BLaER1 (cell line): ENCODE measurements around the gene RTKN.
"Not testable (repeated sequence)": the region's sequence is repeated elsewhere in the genome, so short reads cannot be mapped to it uniquely, and the experiment has no call there.

Experiments
- H3K27ac ChIP-seq: shearing (Covaris generic); formaldehyde crosslinking; 2 replicates; pipeline ENCODE4 v1.8.1; 2022
- H3K27me3 ChIP-seq: shearing (Covaris generic); formaldehyde crosslinking; 2 replicates; pipeline ENCODE4 v1.8.1; 2022
- H3K36me3 ChIP-seq: shearing (Covaris generic); formaldehyde crosslinking; 2 replicates; pipeline ENCODE4 v1.8.1; 2022
- H3K4me1 ChIP-seq: shearing (Covaris generic); formaldehyde crosslinking; 2 replicates; pipeline ENCODE4 v1.8.1; 2022
- H3K4me2 ChIP-seq: shearing (Covaris generic); formaldehyde crosslinking; 2 replicates; pipeline ENCODE4 v1.8.1; 2022
- H3K4me3 ChIP-seq: shearing (Covaris generic); formaldehyde crosslinking; 2 replicates; pipeline ENCODE4 v1.8.1; 2022
- H3K9ac ChIP-seq: shearing (Covaris generic); formaldehyde crosslinking; 2 replicates; pipeline ENCODE4 v1.8.1; 2022
- H3K9me3 ChIP-seq: shearing (Covaris generic); formaldehyde crosslinking; 2 replicates; pipeline ENCODE4 v1.8.1; 2022
- H4K20me1 ChIP-seq: shearing (Covaris generic); formaldehyde crosslinking; 2 replicates; pipeline ENCODE4 v1.8.1; 2022
- Cebpa-rat ChIP-seq: shearing (Covaris generic); IDR thresholded peaks from 2 replicates; pipeline ENCODE4 v1.8.1; 2022

Gene RTKN

GRCh38 chr2:74454654-74455511 lies 13.1 kb upstream of the RTKN start, which contains the start of gene INO80B:
Gene INO80B, plus strand, starts transcription at chr2:74455087. Its CDS starts 30 bp downstream, at chr2:74455117.
- H3K4me3 ChIP-seq: peak within 1 kb of the TSS; percentile 83
- no peaks in the 10 kb centered on the region for H3K36me3 ChIP-seq
- no peaks in the 10 kb centered on the region for H3K9me3 ChIP-seq
- H3K27me3 ChIP-seq: no peaks in the 10 kb centered on the region
- H4K20me1 ChIP-seq: no peaks in the 10 kb centered on the region
- H3K9ac ChIP-seq: peak within 1 kb of the TSS; percentile 83
- H3K4me1 ChIP-seq: peaks cover 51% of the 10 kb centered on the region
- H3K4me2 ChIP-seq: peak within 1 kb of the TSS; percentile 99
- no peak for TF ChIP-seq Cebpa-rat
- H3K27ac ChIP-seq: peak within 1 kb of the TSS; percentile 53

- Histone ChIP-seq H3K9me3 (no peaks in the 10 kb centered on the region), H3K4me3 (no peak overlapping the region), H3K27ac (no peak overlapping the region), H3K27me3 (no peaks in the 10 kb centered on the region), H4K20me1 (no peaks in the 10 kb centered on the region), H3K9ac (no peak overlapping the region), H3K36me3 (no peaks in the 10 kb centered on the region), H3K4me1 (peaks cover 26% of the 10 kb centered on the region), H3K4me2 (no peak overlapping the region)
- no peak for TF ChIP-seq Cebpa-rat
Measured at GRCh38 chr2:74450570-74451190, 8.9 kb upstream of the RTKN start.

- Histone ChIP-seq H3K4me3 (no peak overlapping the region), H3K36me3 (no peaks in the 10 kb centered on the region), H3K9me3 (no peaks in the 10 kb centered on the region), H3K4me1 (peaks cover 25% of the 10 kb centered on the region), H3K4me2 (no peak overlapping the region), H3K9ac (no peak overlapping the region), H4K20me1 (no peaks in the 10 kb centered on the region), H3K27ac (no peak overlapping the region), H3K27me3 (no peaks in the 10 kb centered on the region)
- TF ChIP-seq Cebpa-rat: no peak
Measured at GRCh38 chr2:74448771-74449170, 7.0 kb upstream of the RTKN start.

- TF ChIP-seq Cebpa-rat: no peak
- no peak overlapping the region for H3K27ac ChIP-seq
- peaks cover 4% of the 10 kb centered on the region; the same call in 1 of the 2 replicates for H3K27me3 ChIP-seq
- no peak overlapping the region for H3K4me3 ChIP-seq
- H4K20me1 ChIP-seq: no peaks in the 10 kb centered on the region
- no peak overlapping the region for H3K9ac ChIP-seq
- peaks cover 23% of the 10 kb centered on the region for H3K4me1 ChIP-seq
- H3K4me2 ChIP-seq: no peak overlapping the region
- no peaks in the 10 kb centered on the region for H3K36me3 ChIP-seq
- H3K9me3 ChIP-seq: no peaks in the 10 kb centered on the region
Measured at GRCh38 chr2:74447230-74447999, 5.7 kb upstream of the RTKN start.

GRCh38 chr2:74444498-74445318 lies 3.0 kb upstream of the RTKN start:
- no peak for TF ChIP-seq Cebpa-rat
- peaks cover 34% of the 10 kb centered on the region for H3K4me1 ChIP-seq
- peak overlapping the region; percentile 77 for H3K4me2 ChIP-seq
- H3K9me3 ChIP-seq: peaks cover 6% of the 10 kb centered on the region
- no peak overlapping the region for H3K4me3 ChIP-seq
- no peaks in the 10 kb centered on the region for H3K36me3 ChIP-seq
- H3K27ac ChIP-seq: peak overlapping the region; percentile 56
- peak overlapping the region; percentile 31; the same call in 1 of the 2 replicates for H3K9ac ChIP-seq
- H3K27me3 ChIP-seq: peaks cover 23% of the 10 kb centered on the region
- no peaks in the 10 kb centered on the region for H4K20me1 ChIP-seq

- not testable (repeated sequence) for H3K9ac ChIP-seq, H3K36me3 ChIP-seq, H3K27ac ChIP-seq, H3K9me3 ChIP-seq, H3K4me3 ChIP-seq, H4K20me1 ChIP-seq, H3K4me2 ChIP-seq
- Histone ChIP-seq H3K4me1 (peaks cover 54% of the 10 kb centered on the region), H3K27me3 (peaks cover 23% of the 10 kb centered on the region)
Measured at GRCh38 chr2:74442483-74443297, 953 bp upstream of the RTKN start.

GRCh38 chr2:74441170-74441689 lies 507 bp downstream of the RTKN start:
- H3K9ac ChIP-seq: peak overlapping the region; percentile 84
- TF ChIP-seq Cebpa-rat: no peak
- H3K4me1 ChIP-seq: peaks cover 69% of the 10 kb centered on the region
- H3K27ac ChIP-seq: peak overlapping the region; percentile 93
- H4K20me1 ChIP-seq: no peaks in the 10 kb centered on the region
- H3K4me3 ChIP-seq: peak overlapping the region; percentile 75; the same call in 1 of the 2 replicates
- H3K9me3 ChIP-seq: peaks cover 6% of the 10 kb centered on the region
- H3K36me3 ChIP-seq: no peaks in the 10 kb centered on the region
- H3K27me3 ChIP-seq: peaks cover 23% of the 10 kb centered on the region
- peak overlapping the region; percentile 99 for H3K4me2 ChIP-seq

GRCh38 chr2:74440378-74441169 lies 1.2 kb downstream of the RTKN start:
- H3K27me3 ChIP-seq: peaks cover 23% of the 10 kb centered on the region
- H3K4me1 ChIP-seq: peaks cover 75% of the 10 kb centered on the region
- H3K9ac ChIP-seq: peak overlapping the region; percentile 84
- TF ChIP-seq Cebpa-rat: no peak
- peaks cover 6% of the 10 kb centered on the region for H3K9me3 ChIP-seq
- peak overlapping the region; percentile 93 for H3K27ac ChIP-seq
- no peaks in the 10 kb centered on the region for H4K20me1 ChIP-seq
- peak overlapping the region; percentile 99 for H3K4me2 ChIP-seq
- H3K36me3 ChIP-seq: no peaks in the 10 kb centered on the region
- peak overlapping the region; percentile 75 for H3K4me3 ChIP-seq
